ENCODE results near the gene UBAP2L.
A peak's percentile ranks its signal among the peaks of the same experiment; 100 is the strongest.

The UBAP2L gene

DNA sequence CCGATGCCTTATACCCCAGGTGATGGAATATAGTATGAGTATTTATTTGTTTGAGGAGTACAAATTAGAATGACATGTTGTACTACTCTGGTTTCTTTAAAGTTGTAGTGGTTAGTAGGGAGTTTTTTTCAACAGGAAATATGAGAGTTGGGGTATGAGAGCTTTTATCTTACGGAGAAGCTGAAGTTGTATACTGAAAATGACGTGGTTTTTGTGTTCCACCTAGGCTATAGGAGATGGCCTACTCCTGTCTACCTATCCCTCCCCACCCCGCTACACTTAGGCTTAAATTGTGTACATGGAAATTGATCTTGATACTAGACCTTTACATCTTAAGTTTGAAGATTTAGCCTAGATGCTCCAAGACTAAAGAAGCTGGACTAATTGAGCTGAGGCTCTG is 44.8 kb downstream of the UBAP2L start (continued):
- TF ChIP-seq, protein P1, sequence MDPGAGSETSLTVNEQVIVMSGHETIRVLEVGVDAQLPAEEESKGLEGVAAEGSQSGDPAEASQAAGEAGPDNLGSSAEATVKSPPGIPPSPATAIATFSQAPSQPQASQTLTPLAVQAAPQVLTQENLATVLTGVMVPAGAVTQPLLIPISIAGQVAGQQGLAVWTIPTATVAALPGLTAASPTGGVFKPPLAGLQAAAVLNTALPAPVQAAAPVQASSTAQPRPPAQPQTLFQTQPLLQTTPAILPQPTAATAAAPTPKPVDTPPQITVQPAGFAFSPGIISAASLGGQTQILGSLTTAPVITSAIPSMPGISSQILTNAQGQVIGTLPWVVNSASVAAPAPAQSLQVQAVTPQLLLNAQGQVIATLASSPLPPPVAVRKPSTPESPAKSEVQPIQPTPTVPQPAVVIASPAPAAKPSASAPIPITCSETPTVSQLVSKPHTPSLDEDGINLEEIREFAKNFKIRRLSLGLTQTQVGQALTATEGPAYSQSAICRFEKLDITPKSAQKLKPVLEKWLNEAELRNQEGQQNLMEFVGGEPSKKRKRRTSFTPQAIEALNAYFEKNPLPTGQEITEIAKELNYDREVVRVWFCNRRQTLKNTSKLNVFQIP (CRISPR knock-in tag; IDR thresholded peaks at IDR 0.05; ENCODE audit: borderline replicate concordance, low read depth), result no peak
- TF ChIP-seq ZC3H10 (CRISPR knock-in tag; IDR thresholded peaks at IDR 0.05), result no peak
- TF ChIP-seq CSDC2 (CRISPR knock-in tag; IDR thresholded peaks at IDR 0.05), result no peak
- TF ChIP-seq, protein P2, sequence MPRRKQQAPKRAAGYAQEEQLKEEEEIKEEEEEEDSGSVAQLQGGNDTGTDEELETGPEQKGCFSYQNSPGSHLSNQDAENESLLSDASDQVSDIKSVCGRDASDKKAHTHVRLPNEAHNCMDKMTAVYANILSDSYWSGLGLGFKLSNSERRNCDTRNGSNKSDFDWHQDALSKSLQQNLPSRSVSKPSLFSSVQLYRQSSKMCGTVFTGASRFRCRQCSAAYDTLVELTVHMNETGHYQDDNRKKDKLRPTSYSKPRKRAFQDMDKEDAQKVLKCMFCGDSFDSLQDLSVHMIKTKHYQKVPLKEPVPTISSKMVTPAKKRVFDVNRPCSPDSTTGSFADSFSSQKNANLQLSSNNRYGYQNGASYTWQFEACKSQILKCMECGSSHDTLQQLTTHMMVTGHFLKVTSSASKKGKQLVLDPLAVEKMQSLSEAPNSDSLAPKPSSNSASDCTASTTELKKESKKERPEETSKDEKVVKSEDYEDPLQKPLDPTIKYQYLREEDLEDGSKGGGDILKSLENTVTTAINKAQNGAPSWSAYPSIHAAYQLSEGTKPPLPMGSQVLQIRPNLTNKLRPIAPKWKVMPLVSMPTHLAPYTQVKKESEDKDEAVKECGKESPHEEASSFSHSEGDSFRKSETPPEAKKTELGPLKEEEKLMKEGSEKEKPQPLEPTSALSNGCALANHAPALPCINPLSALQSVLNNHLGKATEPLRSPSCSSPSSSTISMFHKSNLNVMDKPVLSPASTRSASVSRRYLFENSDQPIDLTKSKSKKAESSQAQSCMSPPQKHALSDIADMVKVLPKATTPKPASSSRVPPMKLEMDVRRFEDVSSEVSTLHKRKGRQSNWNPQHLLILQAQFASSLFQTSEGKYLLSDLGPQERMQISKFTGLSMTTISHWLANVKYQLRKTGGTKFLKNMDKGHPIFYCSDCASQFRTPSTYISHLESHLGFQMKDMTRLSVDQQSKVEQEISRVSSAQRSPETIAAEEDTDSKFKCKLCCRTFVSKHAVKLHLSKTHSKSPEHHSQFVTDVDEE (CRISPR knock-in tag; IDR thresholded peaks at IDR 0.05), result no peak
- no peak for TF ChIP-seq ZFP3 (CRISPR knock-in tag; IDR thresholded peaks at IDR 0.05)
- TF ChIP-seq ESRRG (CRISPR knock-in tag; IDR thresholded peaks at IDR 0.05), result no peak
- no peak for TF ChIP-seq PPARA (CRISPR knock-in tag; IDR thresholded peaks at IDR 0.05; ENCODE audit: borderline replicate concordance)
- TF ChIP-seq TOX (CRISPR knock-in tag; IDR thresholded peaks at IDR 0.05; ENCODE audit: borderline replicate concordance), result no peak
- no peak for TF ChIP-seq ZNF565 (CRISPR knock-in tag; conservative IDR thresholded peaks at IDR 0.05; ENCODE audit: low read depth)
- TF ChIP-seq ARNTL (CRISPR knock-in tag; IDR thresholded peaks at IDR 0.05; ENCODE audit: borderline replicate concordance, low read depth), result no peak
- no peak for TF ChIP-seq ZNF8 (CRISPR knock-in tag; IDR thresholded peaks at IDR 0.05)

DNA sequence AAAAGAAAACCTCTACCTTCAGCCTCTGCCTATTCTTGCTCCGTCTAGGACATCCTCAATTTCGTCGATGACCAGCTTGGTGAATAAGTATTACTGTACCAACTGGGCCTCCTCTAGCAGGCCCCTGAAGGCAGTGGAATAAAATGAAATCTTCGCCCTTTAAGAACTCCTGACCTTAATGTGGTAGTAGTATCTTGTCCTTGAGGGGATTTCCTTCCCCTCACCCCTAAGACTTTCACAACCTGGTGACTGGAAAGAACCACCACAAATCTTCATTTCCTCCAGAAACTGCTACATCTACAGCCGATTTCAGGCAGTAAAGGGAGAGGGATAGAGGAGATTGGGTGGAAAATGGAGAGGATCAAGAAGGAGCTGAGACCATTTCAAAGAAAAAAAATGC is 50.1 kb downstream of the UBAP2L start:
- TF ChIP-seq ESRRG (CRISPR knock-in tag; IDR thresholded peaks at IDR 0.05) (no peak), BACH2 (CRISPR knock-in tag; IDR thresholded peaks at IDR 0.05; ENCODE audit: borderline replicate concordance) (no peak), TCF4 (CRISPR knock-in tag; IDR thresholded peaks at IDR 0.05; ENCODE audit: borderline replicate concordance) (no peak), PPARA (CRISPR knock-in tag; IDR thresholded peaks at IDR 0.05; ENCODE audit: borderline replicate concordance) (no peak)
- TF ChIP-seq, protein P2 (CRISPR knock-in tag; IDR thresholded peaks at IDR 0.05), result no peak
- TF ChIP-seq, protein P1 (CRISPR knock-in tag; IDR thresholded peaks at IDR 0.05; ENCODE audit: borderline replicate concordance, low read depth), result no peak
- no peak for ATAC-seq

- peak; percentile 94 for ATAC-seq
- TF ChIP-seq, protein P2 (CRISPR knock-in tag; IDR thresholded peaks at IDR 0.05), result 0 out of 2 replicates have a peak, but pooled peaks have one; percentile 47
- no peak for TF ChIP-seq PPARA (CRISPR knock-in tag; IDR thresholded peaks at IDR 0.05; ENCODE audit: borderline replicate concordance)
- TF ChIP-seq, protein P1 (CRISPR knock-in tag; IDR thresholded peaks at IDR 0.05; ENCODE audit: borderline replicate concordance, low read depth), result peak; percentile 22; the same call in 1 of the 2 replicates
- peak; percentile 31; the same call in 1 of the 2 replicates for TF ChIP-seq ZC3H10 (CRISPR knock-in tag; IDR thresholded peaks at IDR 0.05)
Measured at GRCh38 chr1:154272217-154272998, 51.7 kb downstream of the UBAP2L start, which contains the start of gene HAX1. Gene HAX1, plus strand, starts transcription at chr1:154272629. Its CDS starts 95 bp downstream, at chr1:154272724.
